ENCODE results near the gene TUBA3E. TPM values are rescaled to one million over a fixed set of nuclear protein-coding genes. Genes with fewer than 3 reads are reported as not detected.
A peak's percentile ranks its signal among the peaks of the same experiment; 100 is the strongest.
"Not testable (repeated sequence)": the region's sequence is repeated elsewhere in the genome, so short reads cannot be mapped to it uniquely, and the experiment has no call there.

TUBA3E gene
- total RNA-seq, 2 experiments from 2014 or later = not detected

- ChIA-PET POLR2A (interaction anchor here (0.6 kb wide), 2 partner anchors 9 to 178 kb away, joined by 3 to 4 read pairs; no protein-coding TSS in a partner anchor), CTCF (no interaction called here)
- Mint-ChIP-seq H3K9me3 (ENCODE audit: low read depth) (no peaks in the 10 kb centered on the region), H3K36me3 (ENCODE audit: low read depth) (peaks cover 10% of the 10 kb centered on the region), H3K27me3 (no peaks in the 10 kb centered on the region), H3K4me1 (no peaks in the 10 kb centered on the region), H3K4me3 (no peak overlapping the region), H3K27ac (no peak overlapping the region)
- DNase-seq = no peak
- ATAC-seq = no peak
- intact Hi-C loops (cut with DNase I, micrococcal nuclease) = no loop called here
Observed at GRCh38 chr2:130152816-130153595, 45.2 kb downstream of the TUBA3E start.

GRCh38 chr2:130152136-130152815 lies 46.0 kb downstream of the TUBA3E start:
- POLR2A ChIA-PET = interaction anchor here (0.6 kb wide), 1 partner anchor 9 kb away, joined by 3 read pairs; no protein-coding TSS in a partner anchor
- H3K27ac Mint-ChIP-seq; H3K4me1 Mint-ChIP-seq; CTCF ChIA-PET; DNase-seq; H3K9me3 Mint-ChIP-seq (ENCODE audit: low read depth); ATAC-seq; intact Hi-C loops (cut with DNase I, micrococcal nuclease); H3K4me3 Mint-ChIP-seq; H3K27me3 Mint-ChIP-seq: not testable (repeated sequence)
- peaks cover 10% of the 10 kb centered on the region for H3K36me3 Mint-ChIP-seq (ENCODE audit: low read depth)

- H3K36me3 Mint-ChIP-seq (ENCODE audit: low read depth) = peaks cover 10% of the 10 kb centered on the region
- ATAC-seq; CTCF ChIA-PET; intact Hi-C loops (cut with DNase I, micrococcal nuclease); POLR2A ChIA-PET; H3K4me3 Mint-ChIP-seq; H3K4me1 Mint-ChIP-seq; H3K27me3 Mint-ChIP-seq; H3K27ac Mint-ChIP-seq; H3K9me3 Mint-ChIP-seq (ENCODE audit: low read depth); DNase-seq: not testable (repeated sequence)
Observed at GRCh38 chr2:130151145-130151512, 47.1 kb downstream of the TUBA3E start.

DNA sequence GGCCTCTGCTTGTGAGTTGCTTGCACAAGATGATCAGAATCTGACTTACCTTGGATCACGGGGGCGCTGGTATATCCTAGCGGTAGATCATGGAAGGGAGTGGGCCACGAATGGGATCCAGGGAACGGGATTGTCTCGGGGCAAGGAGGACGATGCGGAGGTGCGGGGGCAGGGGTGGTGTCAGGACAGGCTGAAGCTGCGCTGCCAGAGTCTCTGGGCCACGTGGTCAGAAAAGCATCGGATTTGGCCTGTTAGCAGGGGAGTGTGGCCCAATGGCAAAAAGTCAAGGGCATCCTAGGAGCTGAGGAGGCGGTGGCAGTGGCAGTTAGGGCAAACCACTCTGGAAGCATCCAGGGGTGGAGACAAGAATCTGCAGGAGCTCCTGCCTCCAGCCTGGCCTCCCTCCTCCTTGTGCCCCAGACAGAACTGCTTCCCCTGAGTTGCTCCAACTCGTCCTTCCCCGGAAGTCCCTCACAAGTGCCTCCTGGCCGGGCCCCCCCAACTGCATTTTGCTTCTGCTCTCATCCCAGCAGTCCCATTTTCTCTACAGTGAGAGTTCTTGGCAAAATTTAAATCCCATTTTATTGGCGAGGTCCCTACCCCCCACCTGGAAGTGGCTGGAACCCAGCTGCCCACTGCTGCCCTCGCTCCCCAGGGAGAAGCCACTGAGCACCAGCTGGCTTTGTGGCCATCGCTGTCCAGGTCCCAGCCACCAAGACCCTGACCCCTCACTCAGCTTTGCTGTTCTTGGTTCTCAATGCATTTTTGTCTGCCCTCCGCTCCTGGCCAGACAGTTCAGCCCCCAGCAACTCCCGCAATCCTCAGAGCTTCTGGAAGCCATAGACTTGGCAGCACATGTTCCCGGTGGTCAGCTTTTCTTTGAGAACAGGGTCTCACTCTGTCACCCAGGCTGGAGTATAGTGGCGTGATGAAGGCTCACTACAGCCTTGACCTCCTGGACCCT lies 47.8 kb downstream of the TUBA3E start:
- Mint-ChIP-seq H3K4me3 (no peak overlapping the region), H3K4me1 (no peaks in the 10 kb centered on the region), H3K27ac (no peak overlapping the region), H3K27me3 (peaks cover 5% of the 10 kb centered on the region), H3K9me3 (ENCODE audit: low read depth) (no peaks in the 10 kb centered on the region), H3K36me3 (ENCODE audit: low read depth) (peaks cover 10% of the 10 kb centered on the region)
- no peak for DNase-seq
- CTCF ChIA-PET = no interaction called here
- intact Hi-C loops (cut with DNase I, micrococcal nuclease) = no loop called here
- POLR2A ChIA-PET = no interaction called here
- ATAC-seq = no peak

GRCh38 chr2:130148515-130148914 lies 49.7 kb downstream of the TUBA3E start:
- H3K4me1 Mint-ChIP-seq; H3K4me3 Mint-ChIP-seq; CTCF ChIA-PET; H3K27ac Mint-ChIP-seq; H3K9me3 Mint-ChIP-seq (ENCODE audit: low read depth); ATAC-seq; H3K36me3 Mint-ChIP-seq (ENCODE audit: low read depth); intact Hi-C loops (cut with DNase I, micrococcal nuclease); DNase-seq; H3K27me3 Mint-ChIP-seq; POLR2A ChIA-PET: not testable (repeated sequence)

GRCh38 chr2:130145006-130145414 lies 53.2 kb downstream of the TUBA3E start, which contains the start of gene CCDC74B:
CCDC74B (minus strand) TSS chr2:130145112; CDS start chr2:130144996, 116 bp downstream.
- DNase-seq (peak; percentile 80), ATAC-seq (peak; percentile 90)
- Mint-ChIP-seq H3K27me3 (peaks cover 13% of the 10 kb centered on the region), H3K4me3 (peak within 1 kb of the TSS; percentile 65)
- intact Hi-C loops (cut with DNase I, micrococcal nuclease) = loop anchor here in 1 of 2 experiments (1.0 kb wide), 1 partner anchor 36 kb away; the partner anchor contains the start of gene SMPD4
- H3K4me1 Mint-ChIP-seq; H3K27ac Mint-ChIP-seq; H3K9me3 Mint-ChIP-seq (ENCODE audit: low read depth); CTCF ChIA-PET; POLR2A ChIA-PET; H3K36me3 Mint-ChIP-seq (ENCODE audit: low read depth): not testable (repeated sequence)

- Mint-ChIP-seq H3K4me3 (peak overlapping the region; percentile 65), H3K27me3 (peaks cover 13% of the 10 kb centered on the region)
- H3K4me1 Mint-ChIP-seq; intact Hi-C loops (cut with DNase I, micrococcal nuclease); DNase-seq; ATAC-seq; CTCF ChIA-PET; H3K9me3 Mint-ChIP-seq (ENCODE audit: low read depth); H3K36me3 Mint-ChIP-seq (ENCODE audit: low read depth); H3K27ac Mint-ChIP-seq: not testable (repeated sequence)
- POLR2A ChIA-PET = interaction anchor here (0.6 kb wide), 1 partner anchor 9 kb away, joined by 3 read pairs; no protein-coding TSS in a partner anchor
Observed at GRCh38 chr2:130143266-130144039, 54.8 kb downstream of the TUBA3E start.

DNA sequence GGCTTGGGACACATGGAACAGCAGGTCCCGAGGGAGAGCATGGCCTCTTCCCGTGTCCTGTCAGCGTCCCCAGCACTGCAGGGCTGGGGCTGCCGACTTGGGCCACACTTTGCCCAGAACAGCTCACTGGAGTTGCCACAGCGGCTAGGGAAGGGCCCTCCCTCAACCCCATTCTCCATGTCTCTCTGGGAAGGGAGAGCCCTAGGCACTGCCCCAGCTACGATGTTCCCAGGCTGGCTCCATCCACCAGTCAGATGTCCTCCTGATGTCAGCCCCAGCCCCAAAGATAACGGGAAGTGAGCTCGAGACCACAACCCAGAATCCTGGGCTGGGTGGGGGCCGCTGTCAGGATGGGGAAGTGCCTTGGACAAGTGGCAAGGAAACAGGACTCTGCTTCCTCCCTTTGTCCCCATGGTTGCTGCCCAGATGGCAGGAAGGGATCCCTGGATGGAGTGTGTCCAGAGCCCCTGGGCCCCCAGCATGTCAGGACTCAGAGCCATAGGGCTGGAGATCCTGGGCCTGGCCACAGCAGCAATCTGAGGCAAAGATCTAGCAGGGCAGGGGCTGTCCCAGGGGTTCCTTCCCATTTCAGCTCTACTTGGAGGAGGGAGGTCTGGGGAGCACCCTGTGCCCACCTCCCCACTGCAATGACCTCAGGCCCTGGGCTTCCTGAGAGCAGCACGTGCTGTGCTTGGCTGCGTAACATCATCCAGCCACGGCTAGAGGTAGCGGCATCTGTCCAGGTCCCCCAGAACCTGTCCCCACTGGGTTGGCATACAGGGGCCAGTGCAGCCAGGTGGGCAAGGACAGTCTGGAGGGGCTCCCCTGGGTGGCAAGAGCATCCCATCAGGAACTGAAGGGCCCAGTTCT lies 55.6 kb downstream of the TUBA3E start:
- H3K4me3 Mint-ChIP-seq = not testable (repeated sequence)

More for the DNA sequence above, 55.6 kb downstream of the TUBA3E start:
- intact Hi-C loops (cut with DNase I, micrococcal nuclease); H3K36me3 Mint-ChIP-seq (ENCODE audit: low read depth); H3K4me1 Mint-ChIP-seq; DNase-seq; CTCF ChIA-PET; POLR2A ChIA-PET; H3K27ac Mint-ChIP-seq; H3K9me3 Mint-ChIP-seq (ENCODE audit: low read depth); ATAC-seq: not testable (repeated sequence)
- H3K27me3 Mint-ChIP-seq = peaks cover 13% of the 10 kb centered on the region
